Breast epithelium (tissue), 3 donors: Measurements from ENCODE around the gene AGTR1.

Experiments used
- POLR2A ChIP-seq: fragments of 450-650 bp; IDR thresholded peaks from one replicate; pipeline ENCODE4 v1.6.1; 2016; ENCODE audit warnings: antibody characterized with exemption, mild to moderate bottlenecking, moderate library complexity
- TF ChIP-seq, protein P1 (sequence below), 3 donors: fragments of 450-650 bp; IDR thresholded peaks; one replicate each; pipeline ENCODE4 v1.5.1; 2016 to 2017; ENCODE audit warnings: antibody characterized with exemption in 3 of 3, mild to moderate bottlenecking in 3 of 3, moderate library complexity in 3 of 3

DNA sequence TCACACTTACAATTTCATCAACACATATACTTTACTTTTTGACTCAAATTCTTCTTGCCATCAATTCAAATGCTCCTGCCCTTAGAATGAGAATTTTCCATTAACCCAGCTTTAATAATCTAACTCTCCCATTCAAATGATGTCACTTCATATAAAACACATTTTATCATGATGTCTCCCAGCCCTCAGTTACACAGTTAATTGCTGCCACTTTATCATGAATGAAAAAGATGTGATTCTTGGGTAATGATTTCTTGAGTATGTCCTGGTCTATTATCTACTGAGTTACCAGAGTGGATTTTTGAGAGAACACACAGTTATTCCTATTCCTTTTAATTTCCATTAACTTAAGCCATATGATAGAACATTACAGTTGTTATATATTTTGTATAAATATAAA is 7.6 kb downstream of the AGTR1 start:
- TF ChIP-seq, protein P1, sequence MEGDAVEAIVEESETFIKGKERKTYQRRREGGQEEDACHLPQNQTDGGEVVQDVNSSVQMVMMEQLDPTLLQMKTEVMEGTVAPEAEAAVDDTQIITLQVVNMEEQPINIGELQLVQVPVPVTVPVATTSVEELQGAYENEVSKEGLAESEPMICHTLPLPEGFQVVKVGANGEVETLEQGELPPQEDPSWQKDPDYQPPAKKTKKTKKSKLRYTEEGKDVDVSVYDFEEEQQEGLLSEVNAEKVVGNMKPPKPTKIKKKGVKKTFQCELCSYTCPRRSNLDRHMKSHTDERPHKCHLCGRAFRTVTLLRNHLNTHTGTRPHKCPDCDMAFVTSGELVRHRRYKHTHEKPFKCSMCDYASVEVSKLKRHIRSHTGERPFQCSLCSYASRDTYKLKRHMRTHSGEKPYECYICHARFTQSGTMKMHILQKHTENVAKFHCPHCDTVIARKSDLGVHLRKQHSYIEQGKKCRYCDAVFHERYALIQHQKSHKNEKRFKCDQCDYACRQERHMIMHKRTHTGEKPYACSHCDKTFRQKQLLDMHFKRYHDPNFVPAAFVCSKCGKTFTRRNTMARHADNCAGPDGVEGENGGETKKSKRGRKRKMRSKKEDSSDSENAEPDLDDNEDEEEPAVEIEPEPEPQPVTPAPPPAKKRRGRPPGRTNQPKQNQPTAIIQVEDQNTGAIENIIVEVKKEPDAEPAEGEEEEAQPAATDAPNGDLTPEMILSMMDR (IDR thresholded peaks at IDR 0.05), result no peak
- TF ChIP-seq POLR2A, result no peak
